Esophagus mucosa (tissue), 1 donor: ENCODE data around the gene TBX15. TPM values are rescaled to one million over a fixed set of nuclear protein-coding genes. Genes with fewer than 3 reads are reported as not detected.
A peak's percentile ranks its signal among the peaks of the same experiment; 100 is the strongest.

Source experiments
- ATAC-seq: fragments of 200-7000 bp; cut with Tn5 transposase; one replicate; pipeline ENCODE4 v1.9.1; 2020
- total RNA-seq: library from RNA; stranded (reverse); gene quantifications from one replicate; pipeline ENCODE4 v1.2.4, GENCODE V29; 2023
- donor health status: DM: yes; HTN: yes; CAD: no.

TBX15 gene
- total RNA-seq, 1 donor from 2014 or later: not detected

- peak; percentile 37 for ATAC-seq
These were observed 13.3 kb upstream of the TBX15 start for GRCh38 chr1:119001181-119002027.

GRCh38 chr1:119000371-119001180, 12.4 kb upstream of the TBX15 start:
- ATAC-seq: no peak

- no peak for ATAC-seq
These were observed 11.4 kb upstream of the TBX15 start for GRCh38 chr1:118999348-119000071.

GRCh38 chr1:118998171-118998570, 10.0 kb upstream of the TBX15 start:
- no peak for ATAC-seq

- ATAC-seq: no peak
These were observed 9.1 kb upstream of the TBX15 start for GRCh38 chr1:118997225-118997624.

GRCh38 chr1:118995312-118996016, 7.3 kb upstream of the TBX15 start:
- ATAC-seq: no peak

GRCh38 chr1:118993700-118994026, 5.5 kb upstream of the TBX15 start:
- ATAC-seq: no peak

- ATAC-seq: no peak
These were observed 4.9 kb upstream of the TBX15 start for GRCh38 chr1:118992868-118993699.

GRCh38 chr1:118992237-118992825, 4.2 kb upstream of the TBX15 start:
- ATAC-seq: no peak

- no peak for ATAC-seq
These were observed 3.3 kb upstream of the TBX15 start for GRCh38 chr1:118991448-118991847.

- ATAC-seq: no peak
These were observed 2.5 kb upstream of the TBX15 start for GRCh38 chr1:118990513-118991152.

- ATAC-seq: no peak
These were observed 1.8 kb upstream of the TBX15 start for GRCh38 chr1:118989878-118990378.

GRCh38 chr1:118989006-118989815, 1.1 kb upstream of the TBX15 start:
- no peak for ATAC-seq

GRCh38 chr1:118987468-118988185, 516 bp downstream of the TBX15 start:
- ATAC-seq: peak; percentile 24

- no peak for ATAC-seq
These were observed 1.3 kb downstream of the TBX15 start for GRCh38 chr1:118986555-118987467.

GRCh38 chr1:118985640-118986554, 2.2 kb downstream of the TBX15 start:
- ATAC-seq: no peak
